SU-DHL-6 (cell line): ENCODE measurements around the gene MUC13.

Experiments
- CTCF ChIP-seq: fragments of 200-600 bp; sonication (generic); IDR thresholded peaks from one replicate; pipeline ENCODE4 v1.5.1; 2017; ENCODE audit warnings: antibody characterized with exemption, mild to moderate bottlenecking, low read length, moderate library complexity; ENCODE audit not compliant: insufficient read depth, poor library complexity, severe bottlenecking
- EZH2phosphoT487 ChIP-seq: fragments of 200-600 bp; sonication (generic), shearing (Covaris generic); conservative IDR thresholded peaks from 2 replicates; pipeline ENCODE4 v1.6.1; 2018; ENCODE audit warnings: mild to moderate bottlenecking, antibody characterized with exemption, low read length, moderate library complexity, mixed read lengths

GRCh38 chr3:124883766-124884473 is 50.6 kb downstream of the MUC13 start:
- TF ChIP-seq CTCF (no peak), EZH2phosphoT487 (no peak)
